Smooth muscle cell of the coronary artery (primary cell): ENCODE measurements around the gene ZNF200. TPM values are rescaled to one million over a fixed set of nuclear protein-coding genes. Genes with fewer than 3 reads are reported as not detected.

Experiments used
- total RNA-seq: library from RNA; depleted of rRNA; stranded (reverse); fragments of >200 nt; gene quantifications from 2 replicates; pipeline ENCODE4 v1.2.3, GENCODE V29; 2014; ENCODE audit warnings: low replicate concordance

Gene ZNF200, protein sequence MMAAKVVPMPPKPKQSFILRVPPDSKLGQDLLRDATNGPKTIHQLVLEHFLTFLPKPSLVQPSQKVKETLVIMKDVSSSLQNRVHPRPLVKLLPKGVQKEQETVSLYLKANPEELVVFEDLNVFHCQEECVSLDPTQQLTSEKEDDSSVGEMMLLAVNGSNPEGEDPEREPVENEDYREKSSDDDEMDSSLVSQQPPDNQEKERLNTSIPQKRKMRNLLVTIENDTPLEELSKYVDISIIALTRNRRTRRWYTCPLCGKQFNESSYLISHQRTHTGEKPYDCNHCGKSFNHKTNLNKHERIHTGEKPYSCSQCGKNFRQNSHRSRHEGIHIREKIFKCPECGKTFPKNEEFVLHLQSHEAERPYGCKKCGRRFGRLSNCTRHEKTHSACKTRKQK
- 5.1 and 8.0 TPM in 2 replicates for total RNA-seq

GRCh38 chr16:3234857-3235561, at the start of gene ZNF200:
Gene ZNF200 (minus strand): TSS chr16:3235158. CDS start chr16:3233755, 1,403 bp downstream.

DNA sequence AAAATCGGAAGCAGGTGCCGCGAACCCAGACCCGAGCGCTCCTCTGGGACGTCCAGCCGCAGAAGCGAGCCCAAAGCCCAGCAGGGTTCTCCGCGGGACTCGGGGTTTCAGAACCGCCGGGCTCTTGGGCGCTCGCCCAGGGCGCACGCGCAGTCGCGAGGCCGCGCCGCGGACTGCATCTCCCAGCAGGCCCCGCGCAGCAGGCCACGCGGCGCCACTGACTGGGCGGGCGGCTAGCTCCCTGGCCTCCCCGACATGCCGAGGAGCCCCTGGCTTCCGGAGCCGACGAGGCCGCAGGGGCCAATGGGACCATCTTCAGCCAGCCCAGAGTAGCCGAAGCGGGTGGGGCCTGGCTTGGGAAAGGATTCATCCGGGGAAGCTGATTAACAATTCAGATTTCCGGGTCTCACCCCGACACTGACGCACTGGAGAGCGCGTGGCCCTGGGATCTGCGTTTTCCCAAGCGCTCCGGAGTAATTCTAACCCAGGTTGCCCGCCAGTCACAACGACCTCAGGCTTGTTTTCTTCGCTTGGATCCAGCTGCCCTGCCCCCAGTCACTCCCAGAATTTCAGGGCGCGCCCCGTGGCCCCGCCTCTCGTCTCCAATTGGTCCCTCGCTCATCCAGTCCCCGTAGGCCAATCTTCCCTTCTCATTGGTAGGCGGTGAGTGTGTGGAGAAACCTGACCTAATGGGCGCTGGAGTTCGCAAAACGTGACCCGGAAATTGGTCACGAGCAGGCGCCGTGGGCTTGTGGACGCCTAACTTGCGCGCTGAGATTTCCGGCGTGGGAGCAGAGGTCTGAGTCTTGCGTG, 48.0 kb upstream of the ZNF200 start, which contains the start of gene ZNF263:
Gene ZNF263 (plus strand): TSS at position 762 of the 813 bp plus-strand sequence. CDS start 328 bp downstream, outside the sequence.

GRCh38 chr16:3256146-3256865, 21.3 kb upstream of the ZNF200 start, which contains the start of gene MEFV:
Gene MEFV (minus strand): TSS chr16:3256633. CDS start chr16:3256587, 46 bp downstream.

GRCh38 chr16:3187798-3188674, 46.9 kb downstream of the ZNF200 start, which contains the start of gene OR1F1:
Gene OR1F1 (plus strand): TSS chr16:3188204.

Other genes with a start within 250 kb of the ZNF200 start
- gene CLDN9, start 222.2 kb downstream of the ZNF200 start, total RNA-seq = not detected in 2 replicates
- gene CLDN6, start 217.0 kb downstream of the ZNF200 start, total RNA-seq = not detected in 2 replicates
- 42.1 and 365 TPM in 2 replicates for gene TNFRSF12A, start 214.8 kb downstream of the ZNF200 start, total RNA-seq
- gene HCFC1R1, start 211.2 kb downstream of the ZNF200 start, total RNA-seq = 6.6 and 18.3 TPM in 2 replicates
- gene THOC6, start 211.1 kb downstream of the ZNF200 start, total RNA-seq = 17.2 and 26.2 TPM in 2 replicates
- gene BICDL2, start 198.2 kb downstream of the ZNF200 start, total RNA-seq = under 0.01 and 0.08 TPM in 2 replicates
- under 0.01 TPM in 1 of 2 replicates, not detected in the other for gene MMP25, start 188.6 kb downstream of the ZNF200 start, total RNA-seq
- 7.4 and 41.0 TPM in 2 replicates for gene IL32, start 169.5 kb downstream of the ZNF200 start, total RNA-seq
- gene ZSCAN10, start 135.9 kb downstream of the ZNF200 start, total RNA-seq = not detected in 2 replicates
- 9.8 and 14.8 TPM in 2 replicates for gene ZNF205, start 122.6 kb downstream of the ZNF200 start, total RNA-seq
- 0.70 and 4.1 TPM in 2 replicates for gene ZNF213, start 100.1 kb downstream of the ZNF200 start, total RNA-seq
- not detected in 2 replicates for gene OR1F1, start 47.0 kb downstream of the ZNF200 start, total RNA-seq
- gene MEFV, start 21.5 kb upstream of the ZNF200 start, total RNA-seq = 0.15 TPM in 1 of 2 replicates, not detected in the other
- gene ZNF263, start 48.3 kb upstream of the ZNF200 start, total RNA-seq = 17.1 and 35.3 TPM in 2 replicates
- 3.9 and 4.7 TPM in 2 replicates for gene TIGD7, start 70.3 kb upstream of the ZNF200 start, total RNA-seq
- gene ZNF75A, start 70.3 kb upstream of the ZNF200 start, total RNA-seq = 9.7 and 16.1 TPM in 2 replicates
- 0.08 and 0.23 TPM in 2 replicates for gene OR2C1, start 120.7 kb upstream of the ZNF200 start, total RNA-seq
- 4.4 and 9.1 TPM in 2 replicates for gene ZSCAN32, start 165.8 kb upstream of the ZNF200 start, total RNA-seq
- 2.0 and 4.9 TPM in 2 replicates for gene ZNF174, start 166.1 kb upstream of the ZNF200 start, total RNA-seq
- 1.1 and 3.1 TPM in 2 replicates for gene ZNF597, start 208.3 kb upstream of the ZNF200 start, total RNA-seq
- 10.2 and 10.4 TPM in 2 replicates for gene NAA60, start 208.5 kb upstream of the ZNF200 start, total RNA-seq